Diencephalon (tissue), 1 donor: ENCODE data around the gene POTEF. TPM values are rescaled to one million over a fixed set of nuclear protein-coding genes. Genes with fewer than 3 reads are reported as not detected.

Experiments used
- small RNA-seq: library from RNA; depleted of rRNA; stranded (forward); fragments of <200 nt; gene quantifications from one replicate; pipeline ENCODE3, GENCODE V24; 2014
- total RNA-seq: library from RNA; depleted of rRNA; stranded (reverse); fragments of >200 nt; gene quantifications from one replicate; pipeline ENCODE4 v1.2.3, GENCODE V29; 2014

POTEF gene
- 0.23 TPM for total RNA-seq

DNA sequence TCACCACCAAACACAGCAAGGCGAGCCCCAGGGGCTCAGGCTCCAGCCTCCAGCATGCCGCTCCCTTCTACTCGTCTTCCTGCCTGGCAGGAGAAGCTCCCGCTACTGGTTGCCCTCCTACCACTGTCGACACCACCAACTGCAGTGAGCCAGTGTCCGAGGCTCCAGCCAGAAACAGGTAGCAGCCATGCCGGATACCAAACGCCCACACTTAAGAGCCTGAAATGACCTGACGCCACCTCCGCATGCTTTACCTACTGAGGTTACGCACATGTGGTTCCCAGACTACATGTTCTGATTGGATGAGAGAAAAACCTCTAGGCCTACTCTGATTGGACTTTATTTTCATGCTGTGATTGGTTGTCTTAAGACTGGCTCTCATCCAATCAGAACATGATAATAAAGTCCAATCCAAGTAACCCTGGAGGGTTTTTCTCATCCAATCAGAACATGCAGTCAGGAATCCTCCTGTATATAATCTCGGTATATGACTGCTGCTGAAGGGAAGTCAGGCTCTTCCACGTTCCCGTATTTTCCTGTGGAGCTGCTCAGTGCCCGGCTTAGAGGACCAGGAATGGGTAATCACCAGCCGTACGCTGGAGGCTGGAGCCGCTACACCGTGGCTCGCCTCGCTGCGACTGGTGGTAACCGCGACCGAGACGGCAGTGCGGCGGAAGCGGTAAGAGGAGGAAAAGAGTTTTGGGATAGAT is at the start of gene POTEF:
TSS of gene POTEF (minus strand) at position 103 of the 710 bp plus-strand sequence. CDS start 8,707 bp downstream, outside the sequence.

DNA sequence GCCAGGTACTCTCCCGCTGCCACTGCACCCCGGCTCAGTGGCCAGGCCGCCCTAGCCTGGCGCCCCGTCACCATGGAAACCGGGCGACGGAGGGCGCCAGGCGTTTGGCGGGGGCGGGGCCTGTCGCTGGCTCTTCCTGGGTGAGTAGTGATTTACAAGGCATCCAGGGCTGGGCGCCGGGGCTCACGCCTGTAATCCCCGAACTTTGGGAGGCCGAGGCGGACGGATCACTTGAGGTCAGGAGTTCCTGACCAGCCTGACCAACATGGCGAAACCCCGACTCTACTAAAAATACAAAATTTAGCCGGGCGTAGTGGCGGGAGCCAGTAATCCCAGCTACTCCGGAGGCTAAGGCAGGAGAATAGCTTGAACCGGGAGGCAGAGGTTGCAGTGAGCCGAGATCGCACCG is 16.0 kb upstream of the POTEF start, which contains the start of gene CCDC74B:
TSS of gene CCDC74B (minus strand) at position 107 of the 409 bp plus-strand sequence. CDS start 116 bp downstream, outside the sequence.

Small RNA genes within 50 kb of the gene (small RNA-seq; reads per million reads assigned to genes)
- not detected for gene AC018865.2
- not detected for gene RNU6-1049P

Other genes starting within 250 kb of the POTEF start
- gene RAB6C, start 149.6 kb downstream of the POTEF start, total RNA-seq: 2.5 TPM
- 9.2 TPM for gene CCDC74B, start 15.9 kb upstream of the POTEF start, total RNA-seq
- 14.1 TPM for gene SMPD4, start 52.4 kb upstream of the POTEF start, total RNA-seq
- 85.1 TPM for gene MZT2B, start 53.0 kb upstream of the POTEF start, total RNA-seq
- gene TUBA3E, start 69.2 kb upstream of the POTEF start, total RNA-seq: not detected
- 40.1 TPM for gene IMP4, start 213.7 kb upstream of the POTEF start, total RNA-seq
- gene PTPN18, start 226.8 kb upstream of the POTEF start, total RNA-seq: 19.6 TPM